IMR-90 (cell line): Measurements from ENCODE around the gene SCFD1.

Source experiments
- BHLHE40 ChIP-seq: fragments of 150-350 bp; IDR thresholded peaks from 2 replicates; pipeline ENCODE4 v1.6.1; 2016; ENCODE audit warnings: mild to moderate bottlenecking, low read depth, low read length
- CEBPB ChIP-seq: IDR thresholded peaks from 2 replicates; pipeline ENCODE4 v1.6.1; 2012; ENCODE audit warnings: low read depth, low read length, improper control_type of control experiment
- CHD1 ChIP-seq: IDR thresholded peaks from 2 replicates; pipeline ENCODE4 v1.6.1; 2012; ENCODE audit warnings: low read depth, low read length, improper control_type of control experiment
- CTCF ChIP-seq: conservative IDR thresholded peaks from 2 replicates; pipeline ENCODE4 v1.5.1; 2012; ENCODE audit warnings: mild to moderate bottlenecking, low read depth, low read length, improper control_type of control experiment
- FOS ChIP-seq: fragments of 150-350 bp; IDR thresholded peaks from 2 replicates; pipeline ENCODE4 v1.6.1; 2016; ENCODE audit warnings: low read depth, low read length
- MAFK ChIP-seq: IDR thresholded peaks from 2 replicates; pipeline ENCODE4 v1.6.1; 2012; ENCODE audit warnings: low read depth, low read length, improper control_type of control experiment
- POLR2A ChIP-seq: IDR thresholded peaks from 2 replicates; pipeline ENCODE4 v1.6.1; 2012; ENCODE audit warnings: mild to moderate bottlenecking, low read depth, low read length
- RAD21 ChIP-seq: IDR thresholded peaks from 2 replicates; pipeline ENCODE4 v1.6.1; 2012; ENCODE audit warnings: low read length, improper control_type of control experiment
- RFX5 ChIP-seq: IDR thresholded peaks from 2 replicates; pipeline ENCODE4 v1.8.0; 2012; ENCODE audit warnings: low read depth, mild to moderate bottlenecking, low read length, moderate library complexity
- SMC3 ChIP-seq: fragments of 150-350 bp; IDR thresholded peaks from 2 replicates; pipeline ENCODE4 v1.6.1; 2016; ENCODE audit warnings: low read depth, mild to moderate bottlenecking, antibody characterized with exemption, low read length, moderate library complexity

GRCh38 chr14:30648471-30648870 is 26.4 kb downstream of the SCFD1 start:
- TF ChIP-seq MAFK (no peak), CHD1 (no peak), CTCF (no peak), POLR2A (no peak), CEBPB (no peak), SMC3 (no peak), RAD21 (no peak), RFX5 (no peak), BHLHE40 (no peak), FOS (no peak)
